SK-N-SH treated with all-trans-retinoic acid at 6 μM for 48 hours (cell line): ENCODE results near the gene ASCC3.

Experiments
- ATAC-seq: fragments of 200-7000 bp; cut with Tn5 transposase; 3 replicates; pipeline ENCODE4 v1.9.1; 2020; ENCODE audit warnings: mild to moderate bottlenecking, moderate library complexity
- ARNTL ChIP-seq: fragments of 450-650 bp; formaldehyde crosslinking; IDR thresholded peaks from 2 replicates; pipeline ENCODE4 v1.5.0; 2020; ENCODE audit warnings: low read depth, mild to moderate bottlenecking, moderate library complexity, borderline replicate concordance
- BACH2 ChIP-seq: fragments of 250-450 bp; sonication (Bioruptor Pico); IDR thresholded peaks from 2 replicates; pipeline ENCODE4 v1.9.0; 2021; ENCODE audit warnings: mild to moderate bottlenecking, borderline replicate concordance
- CREB5 ChIP-seq: fragments of 250-450 bp; sonication (Bioruptor Pico); IDR thresholded peaks from 2 replicates; pipeline ENCODE4 v1.5.1; 2020; ENCODE audit warnings: low read depth, mild to moderate bottlenecking, moderate library complexity
- CSDC2 ChIP-seq: fragments of 250-450 bp; sonication (Bioruptor Pico); IDR thresholded peaks from 2 replicates; pipeline ENCODE4 v1.5.0; 2020; ENCODE audit warnings: mild to moderate bottlenecking, moderate library complexity
- ESRRG ChIP-seq: fragments of 250-450 bp; sonication (Bioruptor Pico); IDR thresholded peaks from 2 replicates; pipeline ENCODE4 v1.6.1; 2021; ENCODE audit warnings: mild to moderate bottlenecking
- GLIS3 ChIP-seq: fragments of 250-450 bp; sonication (Bioruptor Pico); IDR thresholded peaks from 2 replicates; pipeline ENCODE4 v1.5.0; 2020; ENCODE audit warnings: mild to moderate bottlenecking, moderate library complexity
- ISL1 ChIP-seq: fragments of 250-450 bp; sonication (Bioruptor Pico); IDR thresholded peaks from 2 replicates; pipeline ENCODE4 v2.1.2; 2022; ENCODE audit warnings: mild to moderate bottlenecking, moderate library complexity
- OSR1 ChIP-seq: fragments of 250-450 bp; sonication (Bioruptor Pico); IDR thresholded peaks from 2 replicates; pipeline ENCODE4 v1.8.0; 2022; ENCODE audit warnings: moderate library complexity, mild to moderate bottlenecking, inconsistent platforms
- PPARA ChIP-seq: fragments of 250-450 bp; sonication (Bioruptor Pico); IDR thresholded peaks from 2 replicates; pipeline ENCODE4 v1.5.0; 2020; ENCODE audit warnings: mild to moderate bottlenecking, borderline replicate concordance
- RARB ChIP-seq: fragments of 250-450 bp; sonication (Bioruptor Pico); IDR thresholded peaks from 2 replicates; pipeline ENCODE4 v1.8.0; 2021; ENCODE audit warnings: mild to moderate bottlenecking, moderate library complexity
- TCF4 ChIP-seq: fragments of 250-450 bp; sonication (Bioruptor Pico); IDR thresholded peaks from 2 replicates; pipeline ENCODE4 v1.8.0; 2021; ENCODE audit warnings: mild to moderate bottlenecking, moderate library complexity, borderline replicate concordance
- TSHZ2 ChIP-seq: fragments of 250-450 bp; sonication (Bioruptor Pico); IDR thresholded peaks from 2 replicates; pipeline ENCODE4 v1.5.0; 2020; ENCODE audit warnings: mild to moderate bottlenecking, moderate library complexity
- ZC3H10 ChIP-seq: fragments of 250-450 bp; sonication (Bioruptor Pico); IDR thresholded peaks from 2 replicates; pipeline ENCODE4 v1.5.1; 2021; ENCODE audit warnings: mild to moderate bottlenecking, moderate library complexity
- ZFP3 ChIP-seq: fragments of 250-450 bp; sonication (Bioruptor Pico); IDR thresholded peaks from 2 replicates; pipeline ENCODE4 v1.5.0; 2020; ENCODE audit warnings: mild to moderate bottlenecking, moderate library complexity
- ZFP30 ChIP-seq: fragments of 450-650 bp; formaldehyde crosslinking; IDR thresholded peaks from 2 replicates; pipeline ENCODE4 v1.5.0; 2022; ENCODE audit warnings: mild to moderate bottlenecking, moderate library complexity
- ZNF565 ChIP-seq: fragments of 450-650 bp; formaldehyde crosslinking; conservative IDR thresholded peaks from 2 replicates; pipeline ENCODE4 v1.5.0; 2020; ENCODE audit warnings: low read depth, mild to moderate bottlenecking, moderate library complexity
- ZNF70 ChIP-seq: fragments of 450-650 bp; formaldehyde crosslinking; IDR thresholded peaks from 2 replicates; pipeline ENCODE4 v1.5.0; 2020; ENCODE audit warnings: mild to moderate bottlenecking, moderate library complexity
- ZNF8 ChIP-seq: fragments of 450-650 bp; formaldehyde crosslinking; IDR thresholded peaks from 2 replicates; pipeline ENCODE4 v1.5.0; 2020; ENCODE audit warnings: mild to moderate bottlenecking, moderate library complexity
- TF ChIP-seq, protein P1 (sequence below): fragments of 250-450 bp; sonication (Bioruptor Pico); IDR thresholded peaks from 2 replicates; pipeline ENCODE4 v1.8.0; 2020; ENCODE audit warnings: mild to moderate bottlenecking, moderate library complexity, borderline replicate concordance
- TF ChIP-seq, protein P2 (sequence below): fragments of 250-450 bp; sonication (Bioruptor Pico); IDR thresholded peaks from 2 replicates; pipeline ENCODE4 v1.8.0; 2021; ENCODE audit warnings: low read depth, mild to moderate bottlenecking, moderate library complexity, borderline replicate concordance
- TF ChIP-seq, protein P3 (sequence below): fragments of 250-450 bp; sonication (Bioruptor Pico); IDR thresholded peaks from 2 replicates; pipeline ENCODE4 v1.5.1; 2021; ENCODE audit warnings: mild to moderate bottlenecking, moderate library complexity

The ASCC3 gene

GRCh38 chr6:100923481-100924165 lies 42.5 kb upstream of the ASCC3 start:
- TF ChIP-seq CSDC2 (no peak), ARNTL (no peak), ZFP30 (CRISPR knock-in tag) (no peak), ZFP3 (CRISPR knock-in tag) (no peak), CREB5 (no peak), OSR1 (CRISPR knock-in tag) (no peak), ISL1 (CRISPR knock-in tag) (no peak), ZNF565 (CRISPR knock-in tag) (no peak), PPARA (CRISPR knock-in tag) (no peak), RARB (CRISPR knock-in tag) (no peak), TSHZ2 (CRISPR knock-in tag) (no peak), TCF4 (CRISPR knock-in tag) (no peak), BACH2 (CRISPR knock-in tag) (no peak), GLIS3 (CRISPR knock-in tag) (no peak), ZC3H10 (no peak), ZNF70 (CRISPR knock-in tag) (no peak), ZNF8 (CRISPR knock-in tag) (no peak)
- TF ChIP-seq, protein P1, sequence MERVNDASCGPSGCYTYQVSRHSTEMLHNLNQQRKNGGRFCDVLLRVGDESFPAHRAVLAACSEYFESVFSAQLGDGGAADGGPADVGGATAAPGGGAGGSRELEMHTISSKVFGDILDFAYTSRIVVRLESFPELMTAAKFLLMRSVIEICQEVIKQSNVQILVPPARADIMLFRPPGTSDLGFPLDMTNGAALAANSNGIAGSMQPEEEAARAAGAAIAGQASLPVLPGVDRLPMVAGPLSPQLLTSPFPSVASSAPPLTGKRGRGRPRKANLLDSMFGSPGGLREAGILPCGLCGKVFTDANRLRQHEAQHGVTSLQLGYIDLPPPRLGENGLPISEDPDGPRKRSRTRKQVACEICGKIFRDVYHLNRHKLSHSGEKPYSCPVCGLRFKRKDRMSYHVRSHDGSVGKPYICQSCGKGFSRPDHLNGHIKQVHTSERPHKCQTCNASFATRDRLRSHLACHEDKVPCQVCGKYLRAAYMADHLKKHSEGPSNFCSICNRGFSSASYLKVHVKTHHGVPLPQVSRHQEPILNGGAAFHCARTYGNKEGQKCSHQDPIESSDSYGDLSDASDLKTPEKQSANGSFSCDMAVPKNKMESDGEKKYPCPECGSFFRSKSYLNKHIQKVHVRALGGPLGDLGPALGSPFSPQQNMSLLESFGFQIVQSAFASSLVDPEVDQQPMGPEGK (CRISPR knock-in tag): no peak
- TF ChIP-seq, protein P2, sequence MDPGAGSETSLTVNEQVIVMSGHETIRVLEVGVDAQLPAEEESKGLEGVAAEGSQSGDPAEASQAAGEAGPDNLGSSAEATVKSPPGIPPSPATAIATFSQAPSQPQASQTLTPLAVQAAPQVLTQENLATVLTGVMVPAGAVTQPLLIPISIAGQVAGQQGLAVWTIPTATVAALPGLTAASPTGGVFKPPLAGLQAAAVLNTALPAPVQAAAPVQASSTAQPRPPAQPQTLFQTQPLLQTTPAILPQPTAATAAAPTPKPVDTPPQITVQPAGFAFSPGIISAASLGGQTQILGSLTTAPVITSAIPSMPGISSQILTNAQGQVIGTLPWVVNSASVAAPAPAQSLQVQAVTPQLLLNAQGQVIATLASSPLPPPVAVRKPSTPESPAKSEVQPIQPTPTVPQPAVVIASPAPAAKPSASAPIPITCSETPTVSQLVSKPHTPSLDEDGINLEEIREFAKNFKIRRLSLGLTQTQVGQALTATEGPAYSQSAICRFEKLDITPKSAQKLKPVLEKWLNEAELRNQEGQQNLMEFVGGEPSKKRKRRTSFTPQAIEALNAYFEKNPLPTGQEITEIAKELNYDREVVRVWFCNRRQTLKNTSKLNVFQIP (CRISPR knock-in tag): no peak
- TF ChIP-seq, protein P3, sequence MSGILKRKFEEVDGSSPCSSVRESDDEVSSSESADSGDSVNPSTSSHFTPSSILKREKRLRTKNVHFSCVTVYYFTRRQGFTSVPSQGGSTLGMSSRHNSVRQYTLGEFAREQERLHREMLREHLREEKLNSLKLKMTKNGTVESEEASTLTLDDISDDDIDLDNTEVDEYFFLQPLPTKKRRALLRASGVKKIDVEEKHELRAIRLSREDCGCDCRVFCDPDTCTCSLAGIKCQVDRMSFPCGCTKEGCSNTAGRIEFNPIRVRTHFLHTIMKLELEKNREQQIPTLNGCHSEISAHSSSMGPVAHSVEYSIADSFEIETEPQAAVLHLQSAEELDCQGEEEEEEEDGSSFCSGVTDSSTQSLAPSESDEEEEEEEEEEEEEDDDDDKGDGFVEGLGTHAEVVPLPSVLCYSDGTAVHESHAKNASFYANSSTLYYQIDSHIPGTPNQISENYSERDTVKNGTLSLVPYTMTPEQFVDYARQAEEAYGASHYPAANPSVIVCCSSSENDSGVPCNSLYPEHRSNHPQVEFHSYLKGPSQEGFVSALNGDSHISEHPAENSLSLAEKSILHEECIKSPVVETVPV (CRISPR knock-in tag): no peak
- ATAC-seq: no peak

DNA sequence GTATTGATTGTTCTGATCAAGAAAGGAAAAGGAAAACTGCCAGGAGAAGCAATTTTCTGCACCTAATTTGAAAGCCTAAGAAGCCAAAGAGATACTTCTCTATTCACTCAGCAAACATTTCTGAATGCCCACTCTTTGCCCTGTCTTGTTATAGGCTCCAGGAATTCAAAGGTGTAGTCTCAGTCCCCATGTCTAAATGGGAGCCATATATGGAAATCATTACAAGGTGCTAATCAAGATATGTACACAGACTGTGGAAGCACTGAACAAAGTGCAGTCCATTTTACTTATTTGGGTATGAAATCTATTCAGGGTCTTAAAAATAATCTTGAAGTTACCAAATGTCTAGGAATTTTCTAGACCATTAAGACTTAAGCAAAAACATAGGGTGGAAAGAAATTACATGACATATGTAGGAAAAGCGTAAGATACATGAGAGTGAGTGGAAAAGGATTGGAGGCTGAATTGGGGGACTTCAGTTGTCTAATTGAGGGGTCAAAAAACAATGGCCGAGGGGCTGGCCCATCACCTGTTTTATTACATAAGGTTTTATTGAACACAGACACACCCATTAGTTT lies 39.0 kb upstream of the ASCC3 start:
- no peak for ATAC-seq
- TF ChIP-seq ISL1 (CRISPR knock-in tag) (no peak), GLIS3 (CRISPR knock-in tag) (no peak), ZFP30 (CRISPR knock-in tag) (no peak), ZFP3 (CRISPR knock-in tag) (no peak), OSR1 (CRISPR knock-in tag) (no peak), ESRRG (no peak), BACH2 (CRISPR knock-in tag) (no peak), CSDC2 (no peak), RARB (CRISPR knock-in tag) (no peak), TSHZ2 (CRISPR knock-in tag) (no peak), ARNTL (no peak)
- TF ChIP-seq, protein P2 (CRISPR knock-in tag): no peak
- TF ChIP-seq, protein P1 (CRISPR knock-in tag): no peak
